ENCODE results near the gene MTG2.

The MTG2 gene

DNA sequence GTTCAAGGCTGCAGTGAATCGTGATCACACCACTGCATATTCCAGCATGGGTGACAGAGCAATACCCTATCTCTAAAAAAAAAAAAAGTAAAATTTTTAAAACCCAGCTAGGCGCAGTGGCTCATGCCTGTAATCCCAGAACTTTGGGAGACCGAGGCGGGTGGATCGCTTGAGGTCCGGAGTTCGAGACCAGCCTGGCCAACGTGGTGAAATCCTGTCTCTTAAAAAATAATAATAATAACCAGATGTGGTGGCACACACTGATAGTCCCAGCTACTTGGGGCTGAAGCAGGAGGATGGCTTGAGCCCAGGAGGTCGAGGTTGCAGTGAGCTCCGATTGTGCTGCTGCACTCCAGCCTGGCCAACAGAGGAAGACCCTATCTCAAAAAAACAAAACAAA, 13.5 kb downstream of the MTG2 start:
- DNase-seq (ENCODE audit: low read depth in 2 of 2): no peak
- TF ChIP-seq, protein P1, sequence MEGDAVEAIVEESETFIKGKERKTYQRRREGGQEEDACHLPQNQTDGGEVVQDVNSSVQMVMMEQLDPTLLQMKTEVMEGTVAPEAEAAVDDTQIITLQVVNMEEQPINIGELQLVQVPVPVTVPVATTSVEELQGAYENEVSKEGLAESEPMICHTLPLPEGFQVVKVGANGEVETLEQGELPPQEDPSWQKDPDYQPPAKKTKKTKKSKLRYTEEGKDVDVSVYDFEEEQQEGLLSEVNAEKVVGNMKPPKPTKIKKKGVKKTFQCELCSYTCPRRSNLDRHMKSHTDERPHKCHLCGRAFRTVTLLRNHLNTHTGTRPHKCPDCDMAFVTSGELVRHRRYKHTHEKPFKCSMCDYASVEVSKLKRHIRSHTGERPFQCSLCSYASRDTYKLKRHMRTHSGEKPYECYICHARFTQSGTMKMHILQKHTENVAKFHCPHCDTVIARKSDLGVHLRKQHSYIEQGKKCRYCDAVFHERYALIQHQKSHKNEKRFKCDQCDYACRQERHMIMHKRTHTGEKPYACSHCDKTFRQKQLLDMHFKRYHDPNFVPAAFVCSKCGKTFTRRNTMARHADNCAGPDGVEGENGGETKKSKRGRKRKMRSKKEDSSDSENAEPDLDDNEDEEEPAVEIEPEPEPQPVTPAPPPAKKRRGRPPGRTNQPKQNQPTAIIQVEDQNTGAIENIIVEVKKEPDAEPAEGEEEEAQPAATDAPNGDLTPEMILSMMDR (IDR thresholded peaks at IDR 0.05; ENCODE audit: low read depth, low read length): no peak

DNA sequence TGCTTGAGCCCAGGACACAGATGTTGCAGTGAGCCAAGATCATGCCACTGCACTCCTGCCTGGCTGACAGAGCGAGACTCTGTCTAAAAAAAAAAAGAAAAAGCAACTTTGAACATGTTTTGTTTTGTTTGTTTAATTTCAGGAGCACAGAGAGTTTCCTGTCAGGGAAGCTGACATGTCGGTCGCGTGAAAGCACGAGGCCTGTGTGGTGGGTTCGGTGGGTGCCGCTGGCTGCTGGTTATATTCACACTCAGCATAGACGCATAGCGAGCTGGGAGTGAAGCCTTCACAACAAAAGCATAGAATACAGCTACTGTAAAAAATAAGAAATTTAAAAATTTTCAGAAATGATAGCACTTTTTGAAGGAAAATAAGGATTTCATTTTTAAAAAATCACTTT, 14.5 kb downstream of the MTG2 start:
- H3K4me3 ChIP-seq (replicated peaks in 1 of 2; ENCODE audit: low read depth in 2 of 2, low read length in 2 of 2): no peak overlapping the region
- TF ChIP-seq, protein P1 (IDR thresholded peaks at IDR 0.05; ENCODE audit: low read depth, low read length): no peak
- DNase-seq (ENCODE audit: low read depth in 2 of 2): no peak

More for the DNA sequence above, 13.5 kb downstream of the MTG2 start:
- no peak overlapping the region for H3K4me3 ChIP-seq (replicated peaks in 1 of 2; ENCODE audit: low read depth in 2 of 2, low read length in 2 of 2)

DNA sequence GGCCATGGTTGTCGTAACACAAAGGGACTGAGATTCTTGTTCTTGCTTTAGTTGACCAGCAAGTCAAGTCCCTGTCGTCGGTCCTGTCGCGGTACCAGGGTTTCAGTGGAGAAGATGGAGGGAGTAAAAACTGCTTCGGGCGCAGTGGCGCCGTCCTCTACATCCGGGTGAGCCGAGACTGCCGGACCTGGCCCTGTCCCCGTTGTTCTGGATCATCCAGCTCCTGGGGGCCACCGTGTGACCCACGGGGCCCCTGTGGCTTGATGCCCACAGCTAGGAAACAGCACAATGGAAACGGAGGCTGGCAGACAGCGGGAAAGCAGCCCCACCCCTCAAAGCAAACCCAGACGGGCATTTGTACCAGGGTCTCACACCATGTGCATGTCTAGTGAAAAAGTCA, 15.0 kb downstream of the MTG2 start:
- TF ChIP-seq, protein P1 (IDR thresholded peaks at IDR 0.05; ENCODE audit: low read depth, low read length): no peak
- H3K4me3 ChIP-seq (replicated peaks in 1 of 2; ENCODE audit: low read depth in 2 of 2, low read length in 2 of 2): no peak overlapping the region
- DNase-seq (ENCODE audit: low read depth in 2 of 2): no peak

DNA sequence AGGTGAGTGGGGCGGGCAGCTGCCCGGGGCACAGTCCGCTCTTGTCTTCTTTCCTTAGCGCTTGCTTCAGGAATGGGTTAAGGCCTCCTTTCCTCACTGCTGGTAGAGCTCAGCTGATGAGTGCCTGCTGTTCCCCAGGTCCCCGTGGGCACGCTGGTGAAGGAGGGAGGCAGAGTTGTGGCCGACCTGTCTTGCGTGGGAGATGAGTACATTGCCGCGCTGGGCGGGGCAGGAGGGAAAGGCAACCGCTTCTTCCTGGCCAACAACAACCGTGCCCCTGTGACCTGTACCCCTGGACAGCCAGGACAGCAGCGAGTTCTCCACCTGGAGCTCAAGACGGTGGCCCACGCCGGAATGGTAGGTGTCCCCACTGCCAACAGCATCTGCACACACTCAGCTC, 15.7 kb downstream of the MTG2 start:
- H3K4me3 ChIP-seq (replicated peaks in 1 of 2; ENCODE audit: low read depth in 2 of 2, low read length in 2 of 2): no peak overlapping the region
- no peak for DNase-seq (ENCODE audit: low read depth in 2 of 2)
- TF ChIP-seq, protein P1 (IDR thresholded peaks at IDR 0.05; ENCODE audit: low read depth, low read length): no peak

DNA sequence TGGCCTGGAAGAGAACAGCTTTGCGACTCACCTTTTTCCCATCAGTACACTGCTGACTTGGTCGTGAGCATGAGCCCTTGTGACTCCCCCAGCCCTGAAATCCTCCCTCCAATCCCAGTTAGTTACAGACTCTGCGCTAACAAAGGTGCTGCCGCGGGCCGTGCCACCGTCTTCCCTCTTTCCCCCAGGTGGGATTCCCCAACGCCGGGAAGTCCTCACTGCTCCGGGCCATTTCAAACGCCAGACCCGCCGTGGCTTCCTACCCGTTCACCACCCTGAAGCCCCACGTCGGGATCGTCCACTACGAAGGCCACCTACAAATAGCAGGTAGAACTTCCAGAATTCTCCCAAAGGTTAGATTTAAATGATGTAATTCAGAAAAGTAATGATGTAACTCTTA, 16.1 kb downstream of the MTG2 start:
- H3K4me3 ChIP-seq (replicated peaks in 1 of 2; ENCODE audit: low read depth in 2 of 2, low read length in 2 of 2): no peak overlapping the region
- DNase-seq (ENCODE audit: low read depth in 2 of 2): no peak
- TF ChIP-seq, protein P1 (IDR thresholded peaks at IDR 0.05; ENCODE audit: low read depth, low read length): no peak

DNA sequence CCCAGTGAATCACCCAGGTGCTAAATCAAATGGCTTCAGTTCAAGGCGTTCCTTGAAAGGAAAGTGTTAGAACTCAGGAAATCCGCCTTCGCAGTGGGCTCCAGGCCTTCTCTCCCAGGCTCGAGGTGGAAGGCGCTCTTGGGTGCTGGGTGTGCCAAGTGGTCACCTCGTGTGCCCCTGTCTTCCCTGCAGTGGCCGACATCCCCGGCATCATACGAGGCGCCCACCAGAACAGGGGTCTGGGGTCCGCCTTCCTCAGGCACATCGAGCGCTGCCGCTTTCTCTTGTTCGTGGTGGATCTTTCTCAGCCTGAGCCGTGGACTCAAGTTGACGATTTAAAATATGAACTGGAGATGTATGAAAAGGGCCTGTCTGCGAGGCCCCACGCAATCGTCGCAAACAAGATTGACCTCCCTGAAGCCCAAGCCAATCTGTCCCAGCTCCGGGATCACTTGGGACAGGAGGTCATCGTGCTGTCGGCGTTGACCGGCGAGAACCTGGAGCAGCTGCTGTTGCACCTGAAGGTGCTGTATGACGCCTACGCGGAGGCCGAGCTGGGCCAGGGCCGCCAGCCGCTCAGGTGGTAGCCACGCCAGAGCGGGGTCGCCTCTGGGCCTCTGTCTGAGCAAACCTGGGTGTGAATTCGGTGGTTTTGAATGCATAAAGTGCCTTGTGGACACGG, 17.8 kb downstream of the MTG2 start:
- DNase-seq (ENCODE audit: low read depth in 2 of 2): no peak
- no peak overlapping the region for H3K4me3 ChIP-seq (replicated peaks in 1 of 2; ENCODE audit: low read depth in 2 of 2, low read length in 2 of 2)
- TF ChIP-seq, protein P1 (IDR thresholded peaks at IDR 0.05; ENCODE audit: low read depth, low read length): no peak

Data from cardiac fibroblast (primary cell).